K562 (cell line): ENCODE measurements around the gene SPATS1. TPM values are rescaled to one million over a fixed set of nuclear protein-coding genes. Genes with fewer than 3 reads are reported as not detected.

Experiments
- ADNP ChIP-seq: fragments of 200-800 bp; sonication (Bioruptor generic); IDR thresholded peaks from 2 replicates; pipeline ENCODE4 v1.6.1; 2016; ENCODE audit warnings: missing genetic modification characterization, missing compliant biosample characterization
- AFF4 ChIP-seq: sonication (generic); formaldehyde crosslinking; IDR thresholded peaks from 2 replicates; pipeline ENCODE4 v1.8.0; 2023; ENCODE audit warnings: mild to moderate bottlenecking, missing genetic modification reagents
- ATF7 ChIP-seq: fragments of 450-650 bp; IDR thresholded peaks from 2 replicates; pipeline ENCODE4 v1.7.1; 2014; ENCODE audit warnings: mild to moderate bottlenecking, moderate library complexity
- E2F5 ChIP-seq: sonication (generic); formaldehyde crosslinking; IDR thresholded peaks from 2 replicates; pipeline ENCODE4 v1.8.0; 2022; ENCODE audit warnings: mild to moderate bottlenecking, missing genetic modification reagents
- ELK3 ChIP-seq: fragments of 450-650 bp; formaldehyde crosslinking; IDR thresholded peaks from 2 replicates; pipeline ENCODE4 v1.4.0; 2020; ENCODE audit warnings: mild to moderate bottlenecking
- FOXK1 ChIP-seq: sonication (generic); formaldehyde crosslinking; IDR thresholded peaks from 2 replicates; pipeline ENCODE4 v1.8.0; 2022; ENCODE audit warnings: missing genetic modification reagents, mild to moderate bottlenecking, borderline replicate concordance
- GTF2A2 ChIP-seq: IDR thresholded peaks from 2 replicates; pipeline ENCODE4 v1.6.1; 2016; ENCODE audit warnings: mild to moderate bottlenecking, missing genetic modification characterization, missing compliant biosample characterization
- HCFC1 ChIP-seq: IDR thresholded peaks from 2 replicates; pipeline ENCODE4 v1.6.1; 2012; ENCODE audit warnings: low read depth, low read length, improper control_type of control experiment
- HDAC1 ChIP-seq, 2 experiments: fragments of 450-650 bp; IDR thresholded peaks; 2 replicates each; pipeline ENCODE4 v1.6.1; 2016 to 2017; ENCODE audit warnings: inconsistent platforms in 1 of 2, mild to moderate bottlenecking in 1 of 2, moderate library complexity in 1 of 2
- HDAC8 ChIP-seq: fragments of 450-650 bp; IDR thresholded peaks from 2 replicates; pipeline ENCODE4 v1.6.1; 2016; ENCODE audit warnings: mild to moderate bottlenecking, missing genetic modification characterization, moderate library complexity, missing compliant biosample characterization
- LEF1 ChIP-seq: fragments of 450-650 bp; IDR thresholded peaks from 2 replicates; pipeline ENCODE4 v1.6.1; 2016; ENCODE audit warnings: mild to moderate bottlenecking
- NCOA6 ChIP-seq: fragments of 450-650 bp; IDR thresholded peaks from 2 replicates; pipeline ENCODE4 v1.6.1; 2017; ENCODE audit warnings: mild to moderate bottlenecking
- OTX1 ChIP-seq: fragments of 450-650 bp; formaldehyde crosslinking; IDR thresholded peaks from 2 replicates; pipeline ENCODE4 v1.4.0; 2022; ENCODE audit warnings: mild to moderate bottlenecking
- POU5F1 ChIP-seq: fragments of 150-350 bp; IDR thresholded peaks from 2 replicates; pipeline ENCODE4 v1.6.1; 2014; ENCODE audit warnings: borderline replicate concordance, low read length, low read depth, mild to moderate bottlenecking; ENCODE audit not compliant: partially characterized antibody
- RBBP5 ChIP-seq: fragments of 200-600 bp; sonication (generic); IDR thresholded peaks from 2 replicates; pipeline ENCODE4 v1.6.1; 2012; ENCODE audit warnings: borderline replicate concordance, mild to moderate bottlenecking, low read length, control low read depth, inconsistent platforms; ENCODE audit not compliant: insufficient read depth, poor library complexity, severe bottlenecking
- RUNX1 ChIP-seq: sonication (generic); IDR thresholded peaks from 2 replicates; pipeline ENCODE4 v1.6.1; 2016; ENCODE audit warnings: antibody characterized with exemption, low read depth
- SLC30A9 ChIP-seq: fragments of 250-450 bp; sonication (Bioruptor Pico); IDR thresholded peaks from 2 replicates; pipeline ENCODE4 v1.8.0; 2022; ENCODE audit warnings: mild to moderate bottlenecking, moderate library complexity
- SREBF1 ChIP-seq: fragments of 150-350 bp; IDR thresholded peaks from 2 replicates; pipeline ENCODE4 v1.6.1; 2014; ENCODE audit warnings: antibody characterized with exemption, low read depth, low read length, borderline replicate concordance
- STAT5A ChIP-seq: IDR thresholded peaks from 2 replicates; pipeline ENCODE4 v1.6.1; 2012; ENCODE audit warnings: low read length, inconsistent platforms, borderline replicate concordance
- ZC3H11A ChIP-seq: IDR thresholded peaks from 2 replicates; pipeline ENCODE4 v1.6.1; 2012; ENCODE audit warnings: low read depth, low read length, improper control_type of control experiment
- ZNF232 ChIP-seq: sonication (generic); formaldehyde crosslinking; IDR thresholded peaks from 2 replicates; pipeline ENCODE4 v1.8.0; 2022; ENCODE audit warnings: mild to moderate bottlenecking, missing genetic modification reagents
- ZNF507 ChIP-seq: conservative IDR thresholded peaks from 2 replicates; pipeline ENCODE4 v1.6.1; 2017; ENCODE audit warnings: missing genetic modification characterization, missing compliant biosample characterization
- polyA plus RNA-seq, 8 experiments: library from polyadenylated mRNA; depleted of rRNA in 4 of 8; stranded (reverse) in 5 of 8; unstranded in 3 of 8; fragments of >200 nt; fragmentation: Nextera tagmentation in 2 of 8; fragmentation: Illumina TruSeq in 1 of 8; extraction: Ambion mirVana in 2 of 8; extraction: Trizol in 1 of 8; gene quantifications; 2 replicates each; pipeline versions ENCODE4 v1.2.1 to v1.2.3, GENCODE V29; 2011 to 2014; ENCODE audit warnings: inconsistent platforms in 1 of 8, missing spikeins in 1 of 8
- total RNA-seq, 7 experiments: library from RNA; depleted of rRNA in 6 of 7; stranded (reverse); fragments of >200 nt in 6 of 7; fragmentation: Illumina TruSeq in 2 of 7; extraction: Trizol in 2 of 7; gene quantifications; 2 replicates each; pipeline versions ENCODE4 v1.2.1 to v1.2.3, GENCODE V29; 2011 to 2021; ENCODE audit warnings: low replicate concordance in 1 of 7
- TF ChIP-seq, protein P1 (sequence below): fragments of 250-450 bp; sonication (Bioruptor Pico); IDR thresholded peaks from 2 replicates; pipeline ENCODE4 v1.9.0; 2021; ENCODE audit warnings: mild to moderate bottlenecking

Gene SPATS1
- total and polyA plus RNA-seq, 9 of the 15 experiments (the other 6 are each of a cell fraction or from before 2014, with no cell fraction given) = not detected

DNA sequence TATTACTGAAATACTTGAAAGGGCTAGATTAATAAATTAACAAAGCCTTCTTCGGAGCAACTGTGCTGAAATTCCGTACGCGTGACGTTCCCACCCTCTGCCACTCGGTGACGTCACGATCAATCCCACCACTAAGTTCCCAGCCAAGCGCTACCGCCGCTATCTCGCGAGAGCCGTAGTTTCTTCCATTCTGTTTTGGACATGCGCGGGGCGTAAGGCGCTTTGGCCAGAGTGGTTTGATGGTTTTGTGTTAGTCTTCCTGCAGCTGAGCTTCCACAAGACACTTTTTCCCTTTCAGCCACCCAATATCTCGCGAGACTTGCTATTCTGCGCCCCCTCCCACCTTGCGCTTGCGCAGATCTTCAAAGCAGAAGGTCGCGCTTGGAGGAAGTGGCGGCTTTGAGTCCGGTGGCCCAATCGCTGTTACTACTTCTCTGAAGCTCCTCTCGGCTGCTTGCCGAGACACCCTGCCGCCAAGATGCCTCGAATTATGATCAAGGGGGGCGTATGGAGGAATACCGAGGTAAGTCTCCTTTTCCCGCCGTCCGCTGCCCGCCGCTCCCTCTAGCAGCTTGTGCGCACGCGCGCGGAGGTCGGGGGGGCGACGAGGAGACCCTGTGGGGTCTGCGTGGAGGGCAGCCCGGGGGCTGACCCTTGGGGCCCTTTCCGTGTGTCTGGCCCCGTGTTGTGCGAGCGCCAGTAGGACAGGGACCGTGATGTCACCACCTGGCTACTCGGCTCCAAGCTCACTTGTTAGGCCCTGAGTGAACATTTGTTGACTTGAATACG lies 45.1 kb downstream of the SPATS1 start, which contains the start of gene CDC5L (continued):
- TF ChIP-seq AFF4 (CRISPR knock-in tag) = peak; percentile 58; the same call in 1 of the 2 replicates
- no peak for TF ChIP-seq SREBF1
- no peak for TF ChIP-seq STAT5A
- no peak for TF ChIP-seq RUNX1
- peak in 1 of 2 experiments; percentile 71; a peak in 1 of 4 replicates for TF ChIP-seq HDAC1 (IDR thresholded peaks at IDR 0.05)
- TF ChIP-seq ATF7 = peak; percentile 99
- peak; percentile 86 for TF ChIP-seq RBBP5
- TF ChIP-seq E2F5 (CRISPR knock-in tag) = 0 out of 2 replicates have a peak, but pooled peaks have one; percentile 10
- TF ChIP-seq ADNP (tag) = no peak
- TF ChIP-seq POU5F1 = no peak
- TF ChIP-seq FOXK1 = peak; percentile 74; the same call in 1 of the 2 replicates
- no peak for TF ChIP-seq ZC3H11A
- peak; percentile 14; the same call in 1 of the 2 replicates for TF ChIP-seq LEF1
- peak; percentile 27; the same call in 1 of the 2 replicates for TF ChIP-seq HCFC1
- no peak for TF ChIP-seq SLC30A9 (CRISPR knock-in tag)
- TF ChIP-seq OTX1 (CRISPR knock-in tag) = 0 out of 2 replicates have a peak, but pooled peaks have one; percentile 16
- no peak for TF ChIP-seq NCOA6
- 0 out of 2 replicates have a peak, but pooled peaks have one; percentile 34 for TF ChIP-seq HDAC8 (tag)
- TF ChIP-seq GTF2A2 (tag) = no peak
- TF ChIP-seq ZNF507 (tag) = no peak
- TF ChIP-seq ELK3 (CRISPR knock-in tag) = no peak
- 0 out of 2 replicates have a peak, but pooled peaks have one; percentile 50 for TF ChIP-seq ZNF232 (CRISPR knock-in tag)
- TF ChIP-seq, protein P1, sequence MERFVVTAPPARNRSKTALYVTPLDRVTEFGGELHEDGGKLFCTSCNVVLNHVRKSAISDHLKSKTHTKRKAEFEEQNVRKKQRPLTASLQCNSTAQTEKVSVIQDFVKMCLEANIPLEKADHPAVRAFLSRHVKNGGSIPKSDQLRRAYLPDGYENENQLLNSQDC (CRISPR knock-in tag) = no peak
